ENCODE results near the gene CDC25C. TPM values are rescaled to one million over a fixed set of nuclear protein-coding genes. Genes with fewer than 3 reads are reported as not detected.
"Not testable (repeated sequence)": the region's sequence is repeated elsewhere in the genome, so short reads cannot be mapped to it uniquely, and the experiment has no call there.

Gene CDC25C
- total RNA-seq, 2 experiments from 2014 or later = 12.2 to 14.6 TPM

DNA sequence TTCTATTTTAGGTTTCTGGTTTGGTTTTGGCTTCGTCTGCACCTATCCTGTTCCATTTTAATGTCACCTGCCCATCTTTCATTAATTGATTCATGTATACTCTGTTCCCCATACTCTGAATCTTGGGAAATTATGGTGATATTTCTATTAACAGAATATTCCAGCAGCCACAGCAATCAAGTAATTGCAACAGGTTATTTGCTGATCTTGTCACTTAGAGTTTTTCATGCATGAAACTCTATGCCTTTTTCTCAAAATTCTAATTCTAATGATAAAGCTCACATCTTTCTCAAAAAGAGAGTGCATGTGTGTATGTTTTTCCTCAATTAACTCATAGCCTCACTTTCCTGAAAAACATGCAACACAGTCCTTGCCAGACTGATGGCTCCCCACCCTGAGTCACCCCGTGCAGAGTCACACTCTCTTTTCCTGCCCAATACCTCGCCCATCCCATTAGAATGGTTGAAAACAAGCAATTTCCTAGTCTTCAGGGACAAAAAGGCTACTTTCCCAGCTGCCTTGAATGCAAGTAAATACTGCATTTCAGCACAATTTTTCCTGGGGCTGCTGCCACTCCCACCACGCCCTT is 72.8 kb downstream of the CDC25C start:
- Mint-ChIP-seq H3K27ac (no peak overlapping the region), H3K27me3 (no peaks in the 10 kb centered on the region), H3K4me3 (no peak overlapping the region), H3K9me3 (no peaks in the 10 kb centered on the region), H3K4me1 (ENCODE audit: low read depth) (peaks cover 3% of the 10 kb centered on the region), H3K36me3 (ENCODE audit: low read depth) (no peaks in the 10 kb centered on the region)
- TF ChIP-seq, protein P1, sequence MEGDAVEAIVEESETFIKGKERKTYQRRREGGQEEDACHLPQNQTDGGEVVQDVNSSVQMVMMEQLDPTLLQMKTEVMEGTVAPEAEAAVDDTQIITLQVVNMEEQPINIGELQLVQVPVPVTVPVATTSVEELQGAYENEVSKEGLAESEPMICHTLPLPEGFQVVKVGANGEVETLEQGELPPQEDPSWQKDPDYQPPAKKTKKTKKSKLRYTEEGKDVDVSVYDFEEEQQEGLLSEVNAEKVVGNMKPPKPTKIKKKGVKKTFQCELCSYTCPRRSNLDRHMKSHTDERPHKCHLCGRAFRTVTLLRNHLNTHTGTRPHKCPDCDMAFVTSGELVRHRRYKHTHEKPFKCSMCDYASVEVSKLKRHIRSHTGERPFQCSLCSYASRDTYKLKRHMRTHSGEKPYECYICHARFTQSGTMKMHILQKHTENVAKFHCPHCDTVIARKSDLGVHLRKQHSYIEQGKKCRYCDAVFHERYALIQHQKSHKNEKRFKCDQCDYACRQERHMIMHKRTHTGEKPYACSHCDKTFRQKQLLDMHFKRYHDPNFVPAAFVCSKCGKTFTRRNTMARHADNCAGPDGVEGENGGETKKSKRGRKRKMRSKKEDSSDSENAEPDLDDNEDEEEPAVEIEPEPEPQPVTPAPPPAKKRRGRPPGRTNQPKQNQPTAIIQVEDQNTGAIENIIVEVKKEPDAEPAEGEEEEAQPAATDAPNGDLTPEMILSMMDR (IDR thresholded peaks at IDR 0.05) = no peak
- intact Hi-C loops (cut with micrococcal nuclease) = no loop called here
- ATAC-seq (no peak), DNase-seq (no peak)
- POLR2A ChIA-PET = no interaction called here
- CTCF ChIA-PET = interaction anchor here (1.2 kb wide), 1 partner anchor 24 kb away, joined by 4 read pairs; no protein-coding TSS in a partner anchor

DNA sequence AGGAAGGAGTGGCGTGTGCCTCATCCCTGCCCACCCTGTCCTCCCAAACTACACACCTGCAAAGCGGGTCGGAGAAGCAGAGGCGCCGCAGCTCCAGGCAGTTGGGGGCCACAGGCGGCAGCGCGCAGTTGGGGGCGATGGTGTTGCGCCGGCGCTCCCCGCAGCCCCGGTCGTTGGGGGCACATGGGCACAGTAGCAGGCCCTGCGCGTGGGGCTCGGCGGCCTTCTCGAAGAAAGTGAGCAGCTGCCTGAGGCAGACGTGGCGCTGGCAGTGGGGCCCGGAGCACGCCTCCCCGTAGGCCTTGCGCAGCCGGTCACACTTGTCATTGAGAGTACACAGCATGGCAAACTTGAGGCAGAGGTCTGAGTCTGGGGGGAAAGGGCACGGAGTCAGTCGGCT is 74.0 kb downstream of the CDC25C start:
- no peak for ATAC-seq
- H3K9me3 Mint-ChIP-seq = no peaks in the 10 kb centered on the region
- no peak for DNase-seq
- POLR2A ChIA-PET = no interaction called here
- intact Hi-C loops (cut with micrococcal nuclease) = no loop called here
- no peak overlapping the region for H3K27ac Mint-ChIP-seq
- CTCF ChIA-PET = no interaction called here
- H3K36me3 Mint-ChIP-seq (ENCODE audit: low read depth) = no peaks in the 10 kb centered on the region
- H3K4me3 Mint-ChIP-seq = no peak overlapping the region
- TF ChIP-seq, protein P1 (IDR thresholded peaks at IDR 0.05) = no peak
- no peaks in the 10 kb centered on the region for H3K4me1 Mint-ChIP-seq (ENCODE audit: low read depth)
- H3K27me3 Mint-ChIP-seq = no peaks in the 10 kb centered on the region

DNA sequence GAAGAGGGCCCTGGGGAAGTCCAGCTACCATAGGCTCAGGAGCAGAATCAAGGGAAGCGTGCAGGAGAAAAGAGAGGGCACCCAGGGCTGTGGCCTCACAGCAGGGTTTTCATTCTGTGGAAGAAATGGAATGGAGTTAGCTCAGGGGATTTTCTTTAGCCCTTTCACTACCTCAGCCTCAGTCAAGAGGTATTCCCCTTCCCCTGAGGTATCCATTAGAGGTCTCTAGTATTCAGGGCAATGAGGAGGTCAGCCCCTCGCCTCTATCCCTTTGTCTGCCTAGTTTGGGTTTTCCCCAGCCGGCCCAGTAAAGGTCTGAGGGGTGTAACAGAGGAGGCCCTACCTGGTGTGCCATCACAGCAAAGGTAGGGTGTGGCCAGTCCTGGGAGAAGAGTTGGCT is 78.7 kb downstream of the CDC25C start:
- ChIA-PET POLR2A (no interaction called here), CTCF (no interaction called here)
- H3K4me3 Mint-ChIP-seq = no peak overlapping the region
- TF ChIP-seq, protein P1 (IDR thresholded peaks at IDR 0.05) = no peak
- H3K36me3 Mint-ChIP-seq (ENCODE audit: low read depth) = no peaks in the 10 kb centered on the region
- H3K4me1 Mint-ChIP-seq (ENCODE audit: low read depth) = no peaks in the 10 kb centered on the region
- H3K9me3 Mint-ChIP-seq = no peaks in the 10 kb centered on the region
- no peak overlapping the region for H3K27ac Mint-ChIP-seq
- no peaks in the 10 kb centered on the region for H3K27me3 Mint-ChIP-seq
- DNase-seq (no peak), ATAC-seq (no peak)
- intact Hi-C loops (cut with micrococcal nuclease) = no loop called here

DNA sequence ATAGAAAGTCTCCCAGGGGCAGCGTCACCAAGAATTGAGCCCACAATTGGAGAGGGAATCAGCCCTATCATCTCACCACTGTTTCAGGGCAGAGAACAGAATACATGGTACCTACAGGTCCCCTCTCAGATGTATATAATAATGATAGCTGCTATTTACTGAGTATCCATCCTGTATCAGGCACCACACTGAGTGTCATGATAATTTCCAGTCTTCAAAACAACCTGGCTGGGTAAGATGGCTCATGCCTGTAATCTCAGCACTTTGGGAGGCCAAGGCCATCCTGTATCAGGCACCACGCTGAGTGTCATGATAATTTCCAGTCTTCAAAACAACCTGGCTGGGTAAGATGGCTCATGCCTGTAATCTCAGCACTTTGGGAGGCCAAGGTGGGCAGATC is 83.8 kb downstream of the CDC25C start:
- CTCF ChIA-PET = interaction anchor here (1.0 kb wide), 1 partner anchor 24 kb away, joined by 3 read pairs; no protein-coding TSS in a partner anchor
- intact Hi-C loops (cut with micrococcal nuclease); DNase-seq; H3K36me3 Mint-ChIP-seq (ENCODE audit: low read depth); H3K9me3 Mint-ChIP-seq; H3K4me3 Mint-ChIP-seq; H3K4me1 Mint-ChIP-seq (ENCODE audit: low read depth); POLR2A ChIA-PET; H3K27ac Mint-ChIP-seq; ATAC-seq: not testable (repeated sequence)
- H3K27me3 Mint-ChIP-seq = peaks cover 12% of the 10 kb centered on the region

DNA sequence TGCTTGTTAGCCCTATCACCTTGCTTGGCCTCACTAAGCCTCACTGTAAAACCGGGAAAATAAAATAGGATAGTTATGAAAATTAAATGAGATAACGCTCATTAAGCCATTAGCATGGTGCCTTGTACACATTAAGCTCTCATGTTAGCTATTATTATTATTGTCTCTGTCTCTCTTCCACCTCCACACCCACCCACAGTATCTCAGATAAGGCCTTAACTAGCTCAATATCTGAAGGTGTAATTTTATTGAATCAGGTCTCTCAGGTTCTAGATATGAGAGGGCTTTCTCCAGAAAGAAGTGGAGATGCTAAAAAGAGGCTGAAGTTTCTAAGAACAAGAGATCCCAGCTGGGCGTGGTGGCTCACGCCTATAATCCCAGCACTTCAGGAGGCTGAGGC is 84.8 kb downstream of the CDC25C start:
- H3K27me3 Mint-ChIP-seq = peaks cover 21% of the 10 kb centered on the region
- no peaks in the 10 kb centered on the region for H3K36me3 Mint-ChIP-seq (ENCODE audit: low read depth)
- no peak overlapping the region for H3K4me3 Mint-ChIP-seq
- intact Hi-C loops (cut with micrococcal nuclease) = no loop called here
- DNase-seq (no peak), ATAC-seq (no peak)
- H3K9me3 Mint-ChIP-seq = no peaks in the 10 kb centered on the region
- TF ChIP-seq, protein P1 (IDR thresholded peaks at IDR 0.05) = no peak
- no peak overlapping the region for H3K27ac Mint-ChIP-seq
- ChIA-PET POLR2A (no interaction called here), CTCF (no interaction called here)
- peaks cover 4% of the 10 kb centered on the region for H3K4me1 Mint-ChIP-seq (ENCODE audit: low read depth)

DNA sequence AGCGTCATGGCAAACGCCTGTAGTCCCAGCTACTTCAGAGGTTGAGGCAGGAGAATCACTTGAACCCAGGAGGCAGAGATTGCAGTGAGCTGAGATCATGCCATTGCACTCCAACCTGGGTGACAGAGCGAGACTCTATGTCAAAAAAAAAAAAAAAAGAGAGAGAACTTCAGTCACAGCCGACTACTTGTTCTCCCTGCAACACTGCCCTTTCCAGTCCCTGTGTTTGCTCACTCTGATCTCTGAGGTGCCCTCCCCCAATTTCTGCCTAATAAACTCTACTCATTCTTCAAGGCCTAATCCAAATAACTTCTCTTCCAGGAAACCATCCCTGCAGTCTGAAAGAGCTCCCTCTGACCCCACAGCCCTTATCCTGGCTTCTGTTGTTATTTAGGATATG is 85.3 kb downstream of the CDC25C start:
- H3K9me3 Mint-ChIP-seq = no peaks in the 10 kb centered on the region
- H3K4me1 Mint-ChIP-seq (ENCODE audit: low read depth) = peaks cover 7% of the 10 kb centered on the region
- H3K4me3 Mint-ChIP-seq = no peak overlapping the region
- ChIA-PET POLR2A (no interaction called here), CTCF (no interaction called here)
- intact Hi-C loops (cut with micrococcal nuclease) = no loop called here
- TF ChIP-seq, protein P1 (IDR thresholded peaks at IDR 0.05) = no peak
- H3K27me3 Mint-ChIP-seq = peaks cover 24% of the 10 kb centered on the region
- H3K36me3 Mint-ChIP-seq (ENCODE audit: low read depth) = no peaks in the 10 kb centered on the region
- no peak for DNase-seq
- ATAC-seq = no peak
- no peak overlapping the region for H3K27ac Mint-ChIP-seq
